Nephron (organoid): Measurements from ENCODE around the gene LATS2.
"Not testable (repeated sequence)": the region's sequence is repeated elsewhere in the genome, so short reads cannot be mapped to it uniquely, and the experiment has no call there.

Experiments used
- H3K27ac Mint-ChIP-seq, 3 experiments: 2 replicates each; pipeline ENCODE4 v1.8.0; 2020; ENCODE audit warnings: mixed read lengths in 3 of 3, mild to moderate bottlenecking in 2 of 3, moderate library complexity in 1 of 3
- H3K27me3 Mint-ChIP-seq: 2 replicates; pipeline ENCODE4 v1.8.0; 2021; ENCODE audit warnings: low read depth, mild to moderate bottlenecking, moderate library complexity, mixed read lengths
- H3K36me3 Mint-ChIP-seq: 2 replicates; pipeline ENCODE4 v1.8.0; 2020; ENCODE audit warnings: low read depth, mixed read lengths
- H3K4me1 Mint-ChIP-seq: 2 replicates; pipeline ENCODE4 v1.8.0; 2020; ENCODE audit warnings: mixed read lengths
- H3K4me3 Mint-ChIP-seq, 3 experiments: 2 replicates each; pipeline ENCODE4 v1.8.0; 2020; ENCODE audit warnings: mild to moderate bottlenecking in 3 of 3, mixed read lengths in 3 of 3, moderate library complexity in 2 of 3
- H3K9me3 Mint-ChIP-seq: 2 replicates; pipeline ENCODE4 v1.8.0; 2020; ENCODE audit warnings: mixed read lengths
- CTCF ChIP-seq, 3 experiments: fragments of 200-600 bp; sonication (generic); IDR thresholded peaks; one replicate each; pipeline ENCODE4 v1.5.0; 2021; ENCODE audit warnings: antibody characterized with exemption in 3 of 3; ENCODE audit not compliant: unreplicated experiment in 3 of 3

The LATS2 gene

DNA sequence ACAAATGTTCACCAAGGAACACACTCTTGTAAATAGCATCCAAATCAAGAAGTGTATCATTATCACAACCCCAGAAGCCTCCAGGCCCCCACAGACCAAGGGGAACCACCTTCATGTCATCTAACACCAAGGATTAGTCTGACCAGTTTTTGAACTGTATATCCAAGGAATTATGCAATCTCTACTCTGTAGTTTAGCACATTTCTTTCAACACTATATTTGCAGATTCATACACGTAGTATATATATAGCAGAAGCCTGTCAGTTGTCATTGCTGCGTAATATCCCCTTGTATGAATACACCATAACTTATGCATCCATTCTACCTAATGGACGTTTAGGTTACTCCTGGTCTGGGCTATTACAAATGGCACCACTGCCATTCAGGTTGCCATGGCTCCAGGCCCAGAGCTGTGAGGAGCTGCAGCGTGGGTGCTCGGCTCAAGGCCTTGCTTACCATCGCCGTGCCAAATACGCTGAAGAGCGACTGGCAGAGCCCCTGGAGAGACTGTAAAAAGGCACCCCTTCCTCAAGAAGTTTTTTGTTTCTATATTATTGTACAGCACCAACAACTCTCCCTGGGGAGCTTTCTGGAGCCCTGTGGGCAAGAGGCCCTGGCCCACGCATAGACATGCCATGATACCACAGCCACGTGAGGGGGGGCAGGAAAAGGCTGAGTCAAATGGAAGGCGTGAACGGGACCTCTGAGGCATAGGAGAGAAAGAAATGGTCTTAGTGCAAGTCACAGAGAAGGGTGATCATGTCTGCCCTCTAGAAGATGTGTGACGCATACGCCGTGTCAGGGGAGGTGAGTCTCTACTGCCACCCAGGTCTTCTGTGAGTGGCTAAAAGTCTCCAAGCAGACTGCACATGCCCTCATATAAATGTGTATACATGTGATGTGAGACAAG lies 10.8 kb downstream of the LATS2 start:
- Mint-ChIP-seq H3K27ac (peak overlapping the region in 2 of 3 experiments; percentile 89 to 96), H3K4me3 (no peak overlapping the region), H3K27me3 (no peaks in the 10 kb centered on the region), H3K9me3 (no peaks in the 10 kb centered on the region), H3K36me3 (peaks cover 6% of the 10 kb centered on the region), H3K4me1 (peaks cover 16% of the 10 kb centered on the region)
- no peak for TF ChIP-seq CTCF (IDR thresholded peaks at IDR 0.05; ENCODE audit: unreplicated experiment in 3 of 3)

- not testable (repeated sequence) for H3K9me3 Mint-ChIP-seq, H3K4me3 Mint-ChIP-seq, H3K27me3 Mint-ChIP-seq, H3K4me1 Mint-ChIP-seq
- peak overlapping the region; percentile 86 to 96 (median 89) for H3K27ac Mint-ChIP-seq
- H3K36me3 Mint-ChIP-seq, result peaks cover 12% of the 10 kb centered on the region
Observed at GRCh38 chr13:21049731-21050130, 11.7 kb downstream of the LATS2 start.

DNA sequence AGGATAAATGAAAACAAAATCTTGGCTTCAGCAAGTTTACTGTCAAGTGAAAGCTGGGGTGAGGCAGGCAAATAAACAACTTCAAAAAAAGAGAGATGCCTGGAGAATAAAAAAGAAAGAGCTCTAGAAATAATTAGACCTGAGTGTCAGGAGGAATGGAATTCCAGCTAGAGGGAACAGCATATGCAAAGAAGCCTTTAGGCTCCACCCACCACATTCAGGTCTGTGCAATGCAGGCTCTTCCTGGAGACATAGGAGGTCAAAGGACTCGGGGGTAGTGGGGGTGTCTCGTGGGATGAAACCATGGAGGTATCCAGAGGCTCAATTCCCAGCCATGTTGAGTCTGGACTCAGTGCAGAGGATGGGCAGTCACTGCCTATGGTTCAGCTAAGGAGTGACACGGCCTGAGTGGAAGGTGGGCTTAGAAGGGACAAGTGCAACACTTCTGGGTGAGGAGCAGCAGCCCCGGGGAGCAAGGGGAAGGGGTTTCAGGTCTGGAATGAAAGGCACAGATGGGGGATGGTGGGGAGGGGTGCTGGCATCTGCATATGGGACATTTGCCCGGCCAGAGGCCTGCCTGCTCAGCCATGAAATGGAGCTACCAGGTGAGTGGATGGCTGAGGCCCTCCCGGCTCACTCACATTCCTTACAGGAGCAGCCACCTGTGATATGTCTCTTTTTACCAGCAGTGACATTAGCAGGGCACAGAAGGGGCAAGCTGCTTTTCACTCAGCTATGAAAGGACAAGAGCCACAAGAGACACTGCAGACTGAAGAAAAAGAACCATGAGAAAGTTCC lies 12.3 kb downstream of the LATS2 start:
- peaks cover 15% of the 10 kb centered on the region for H3K36me3 Mint-ChIP-seq
- no peaks in the 10 kb centered on the region for H3K9me3 Mint-ChIP-seq
- TF ChIP-seq CTCF (IDR thresholded peaks at IDR 0.05; ENCODE audit: unreplicated experiment in 3 of 3), result no peak
- H3K4me3 Mint-ChIP-seq, result no peak overlapping the region
- peaks cover 12% of the 10 kb centered on the region for H3K4me1 Mint-ChIP-seq
- no peaks in the 10 kb centered on the region for H3K27me3 Mint-ChIP-seq
- H3K27ac Mint-ChIP-seq, result peak overlapping the region; percentile 86 to 96 (median 89)

GRCh38 chr13:21047591-21048282 lies 13.6 kb downstream of the LATS2 start:
- TF ChIP-seq CTCF (IDR thresholded peaks at IDR 0.05; ENCODE audit: unreplicated experiment in 3 of 3), result no peak
- H3K27ac Mint-ChIP-seq, result peak overlapping the region; percentile 6 to 77 (median 29)
- peaks cover 18% of the 10 kb centered on the region for H3K36me3 Mint-ChIP-seq
- H3K9me3 Mint-ChIP-seq, result no peaks in the 10 kb centered on the region
- peaks cover 22% of the 10 kb centered on the region for H3K4me1 Mint-ChIP-seq
- no peaks in the 10 kb centered on the region for H3K27me3 Mint-ChIP-seq
- no peak overlapping the region for H3K4me3 Mint-ChIP-seq

DNA sequence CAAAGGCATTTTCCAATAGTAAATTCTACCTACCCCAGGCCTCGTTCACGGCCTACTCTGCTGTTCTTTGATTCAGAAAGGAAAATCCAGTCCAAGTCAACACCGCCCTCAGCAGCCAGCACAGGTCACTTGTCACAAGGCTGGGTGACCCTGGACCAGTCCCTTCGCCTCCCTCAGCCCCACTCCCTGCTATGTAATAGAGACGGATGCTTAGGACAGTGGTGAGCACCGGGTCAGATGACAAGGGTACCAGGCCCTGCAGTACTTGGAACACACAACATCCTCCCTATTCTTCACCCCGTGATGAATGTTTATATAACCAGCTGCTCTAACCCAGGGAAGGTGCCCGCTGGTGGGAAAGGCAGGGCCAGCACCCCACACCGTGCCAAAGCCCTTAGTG lies 14.3 kb downstream of the LATS2 start:
- peaks cover 18% of the 10 kb centered on the region for H3K36me3 Mint-ChIP-seq
- H3K27ac Mint-ChIP-seq, result peak overlapping the region in 1 of 3 experiments; percentile 36
- H3K4me3 Mint-ChIP-seq, result no peak overlapping the region
- no peaks in the 10 kb centered on the region for H3K27me3 Mint-ChIP-seq
- no peaks in the 10 kb centered on the region for H3K9me3 Mint-ChIP-seq
- peaks cover 22% of the 10 kb centered on the region for H3K4me1 Mint-ChIP-seq
- no peak for TF ChIP-seq CTCF (IDR thresholded peaks at IDR 0.05; ENCODE audit: unreplicated experiment in 3 of 3)

DNA sequence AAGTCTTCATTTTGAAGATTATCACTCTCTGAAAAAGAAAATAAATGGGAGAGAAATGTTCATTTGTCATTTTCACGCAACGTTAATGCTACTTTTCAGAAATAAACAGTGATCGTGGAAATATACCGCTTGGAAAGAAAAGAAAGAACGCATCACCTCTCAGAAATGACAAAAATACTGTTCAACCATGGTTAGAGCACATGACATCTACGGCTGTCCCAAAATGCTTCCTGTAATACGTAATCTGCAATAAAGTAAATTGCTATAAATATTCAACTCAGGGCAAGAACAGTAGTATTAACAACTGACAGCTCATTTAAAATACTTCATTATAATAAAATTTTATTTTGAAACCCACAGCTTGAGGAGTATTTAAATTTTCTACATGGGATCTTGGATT lies 15.2 kb downstream of the LATS2 start:
- no peak overlapping the region for H3K4me3 Mint-ChIP-seq
- H3K4me1 Mint-ChIP-seq, result peaks cover 29% of the 10 kb centered on the region
- H3K27ac Mint-ChIP-seq, result no peak overlapping the region
- TF ChIP-seq CTCF (IDR thresholded peaks at IDR 0.05; ENCODE audit: unreplicated experiment in 3 of 3), result no peak
- no peaks in the 10 kb centered on the region for H3K27me3 Mint-ChIP-seq
- H3K36me3 Mint-ChIP-seq, result peaks cover 22% of the 10 kb centered on the region
- no peaks in the 10 kb centered on the region for H3K9me3 Mint-ChIP-seq
